IPS DF 19.7 (cell line): ENCODE data around the gene SLC22A17.

Source experiments
- DNase-seq: peaks from one replicate; pipeline ENCODE4 v3.0.0-alpha.2; 2013; ENCODE audit warnings: low read depth, low spot score

The SLC22A17 gene

DNA sequence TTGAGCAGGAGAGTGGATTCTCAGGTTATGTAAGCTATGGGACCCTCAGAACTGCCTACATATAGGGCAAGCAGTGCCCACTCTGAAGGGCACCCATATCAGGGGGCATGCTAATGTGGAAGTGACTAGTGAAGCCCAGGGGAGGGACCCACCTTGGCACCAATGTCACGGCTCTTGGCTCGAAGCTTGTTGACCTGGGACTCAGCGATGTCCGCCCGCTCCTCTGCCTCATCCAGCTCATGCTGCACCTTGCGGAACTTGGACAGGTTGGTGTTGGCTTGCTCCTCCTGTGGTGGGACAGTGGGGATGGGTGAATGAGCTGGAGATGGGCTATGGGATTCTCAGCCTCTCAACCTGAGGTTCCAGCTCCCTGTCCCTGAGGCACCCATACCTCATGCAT lies 29.6 kb upstream of the SLC22A17 start:
- DNase-seq: no peak

DNA sequence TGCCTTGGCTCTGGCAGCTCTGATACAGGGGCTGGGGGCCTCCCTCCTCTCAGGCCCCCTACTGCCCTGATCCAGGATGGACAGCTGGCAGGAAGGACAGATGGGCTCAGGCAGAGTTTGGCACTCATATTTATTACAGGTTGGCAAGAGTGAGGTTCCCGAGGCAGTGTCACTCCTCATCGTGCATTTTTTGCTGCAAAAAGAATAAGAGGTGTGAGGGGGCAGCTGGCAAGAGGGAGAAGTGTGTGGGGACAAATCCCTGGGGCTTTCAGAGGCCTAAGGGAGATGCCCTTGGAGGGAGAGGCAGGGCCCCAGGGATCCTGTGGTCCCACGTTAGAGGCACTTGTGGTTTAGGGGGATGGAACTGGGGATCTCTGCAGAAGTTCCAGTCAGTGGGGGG lies 29.2 kb upstream of the SLC22A17 start:
- no peak for DNase-seq

DNA sequence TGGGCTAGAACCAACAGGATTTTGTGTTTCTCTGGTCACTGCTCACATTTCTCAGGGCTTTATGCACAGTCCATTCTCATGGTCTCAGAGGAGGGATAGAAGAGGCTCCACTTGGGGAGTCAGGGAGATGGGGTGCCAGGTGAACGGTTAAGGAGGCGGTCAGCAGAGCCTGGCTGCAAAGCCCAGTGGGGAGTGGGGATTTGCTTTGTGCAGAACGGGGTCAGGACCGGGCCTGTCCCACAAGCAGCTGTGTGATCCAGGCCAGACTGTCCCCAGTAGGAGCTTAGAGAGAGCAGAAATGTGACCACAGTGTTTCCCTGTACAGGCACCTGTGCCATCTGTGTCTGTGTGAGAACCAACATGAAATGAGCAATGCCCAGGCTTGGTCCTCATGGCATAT lies 28.3 kb upstream of the SLC22A17 start:
- DNase-seq: no peak

DNA sequence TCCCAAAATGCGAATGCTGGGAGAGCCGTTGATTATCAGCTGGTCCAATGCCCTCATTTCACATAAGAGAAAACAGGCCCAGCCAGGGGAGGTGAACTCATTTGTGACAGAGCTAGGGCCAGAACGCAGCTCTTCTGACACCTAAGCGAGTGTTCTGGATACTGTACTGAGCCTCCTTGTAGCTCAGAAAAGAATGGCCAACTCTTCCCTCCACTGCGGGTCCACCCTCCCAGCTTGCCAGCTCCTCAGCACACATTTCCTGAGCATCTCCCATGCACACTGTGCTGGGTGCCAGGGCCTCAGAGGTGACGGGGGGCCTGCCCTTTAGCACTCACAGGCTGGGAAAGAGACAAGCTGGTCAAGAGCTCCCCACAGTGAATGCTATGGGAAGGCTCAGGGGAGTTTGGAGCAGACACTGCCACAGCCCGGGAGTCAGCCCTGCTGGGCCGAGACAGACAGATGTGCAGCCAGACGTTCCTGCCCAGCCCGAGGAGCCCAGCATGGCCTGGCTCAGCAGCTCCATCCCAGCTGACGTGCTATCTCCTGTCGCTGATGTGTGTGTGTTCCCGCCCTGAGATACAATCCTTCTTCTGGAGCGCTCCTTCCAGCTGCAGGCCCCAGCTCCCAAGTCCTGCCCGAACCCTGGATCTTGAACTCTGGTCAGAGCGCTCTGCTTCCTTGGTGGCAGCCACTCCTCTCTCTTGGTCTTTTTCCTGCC lies 27.7 kb upstream of the SLC22A17 start:
- DNase-seq: no peak

DNA sequence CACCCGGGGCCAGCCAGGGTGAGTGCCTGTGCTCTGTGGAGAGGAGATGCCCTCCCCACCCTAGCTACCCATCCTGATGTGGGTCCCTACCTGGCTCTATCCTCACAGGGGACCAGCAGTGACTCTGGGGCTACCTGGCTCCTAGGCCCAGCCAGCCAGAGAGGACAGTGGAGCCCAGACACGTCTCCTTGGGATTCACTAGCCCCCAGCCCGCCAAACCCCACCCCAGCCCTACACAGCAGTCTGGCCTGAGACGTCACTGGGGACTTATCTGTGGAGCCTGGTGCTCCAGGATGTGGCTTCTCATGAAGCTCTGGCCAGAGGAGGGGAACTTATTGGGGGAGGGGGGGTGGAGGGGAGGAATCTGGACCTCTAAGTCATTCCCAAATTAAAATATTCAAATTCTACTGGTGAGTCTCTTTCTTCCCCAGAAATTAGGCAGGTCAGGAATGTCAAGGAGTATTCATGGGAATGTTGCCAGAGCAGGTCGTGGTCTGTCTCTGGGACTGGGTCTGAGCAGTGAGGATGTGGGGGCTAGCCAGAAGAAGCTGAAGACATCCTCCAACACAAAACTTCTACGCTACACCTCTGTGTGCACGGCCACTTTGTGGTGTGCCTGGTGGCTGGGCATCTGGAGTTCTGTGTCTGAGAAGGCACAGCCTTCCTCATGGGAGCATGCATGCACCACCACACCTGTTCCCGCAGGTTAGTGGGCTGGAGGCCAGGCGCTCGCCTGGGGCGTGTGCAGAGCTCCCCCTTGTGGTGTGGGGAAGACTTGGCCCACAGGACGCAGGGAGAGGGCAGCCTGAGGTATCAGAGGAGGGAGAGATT lies 26.9 kb upstream of the SLC22A17 start:
- DNase-seq: no peak

DNA sequence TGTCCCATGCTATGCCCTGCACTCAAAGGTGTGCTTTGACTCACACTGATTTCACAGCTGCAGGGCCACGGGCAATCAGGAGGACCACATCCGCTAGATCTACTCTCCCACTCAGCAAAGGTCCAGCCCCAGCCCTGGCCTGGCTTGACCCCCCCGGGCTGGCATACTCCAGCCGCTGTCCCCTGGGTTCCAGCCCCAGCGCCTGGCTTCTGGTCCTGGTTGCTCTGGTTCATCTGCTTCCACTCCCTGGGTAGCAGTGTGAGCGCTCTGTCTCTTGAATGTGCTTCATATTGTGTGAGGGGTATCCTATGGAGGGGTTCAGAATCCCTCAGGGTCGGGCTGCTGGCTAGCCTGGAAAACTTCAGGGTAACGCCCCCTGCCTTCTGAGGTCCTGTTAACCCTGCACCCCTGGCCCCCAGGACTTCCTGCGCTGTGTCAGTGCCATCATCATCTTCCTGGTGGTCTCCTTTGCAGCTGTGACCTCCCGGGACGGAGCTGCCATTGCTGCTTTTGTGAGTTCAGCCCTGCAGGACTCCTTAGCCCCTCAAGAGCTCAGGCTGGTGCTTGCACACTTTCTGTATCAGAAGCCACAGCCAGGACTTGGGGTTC lies 26.0 kb upstream of the SLC22A17 start:
- no peak for DNase-seq

DNA sequence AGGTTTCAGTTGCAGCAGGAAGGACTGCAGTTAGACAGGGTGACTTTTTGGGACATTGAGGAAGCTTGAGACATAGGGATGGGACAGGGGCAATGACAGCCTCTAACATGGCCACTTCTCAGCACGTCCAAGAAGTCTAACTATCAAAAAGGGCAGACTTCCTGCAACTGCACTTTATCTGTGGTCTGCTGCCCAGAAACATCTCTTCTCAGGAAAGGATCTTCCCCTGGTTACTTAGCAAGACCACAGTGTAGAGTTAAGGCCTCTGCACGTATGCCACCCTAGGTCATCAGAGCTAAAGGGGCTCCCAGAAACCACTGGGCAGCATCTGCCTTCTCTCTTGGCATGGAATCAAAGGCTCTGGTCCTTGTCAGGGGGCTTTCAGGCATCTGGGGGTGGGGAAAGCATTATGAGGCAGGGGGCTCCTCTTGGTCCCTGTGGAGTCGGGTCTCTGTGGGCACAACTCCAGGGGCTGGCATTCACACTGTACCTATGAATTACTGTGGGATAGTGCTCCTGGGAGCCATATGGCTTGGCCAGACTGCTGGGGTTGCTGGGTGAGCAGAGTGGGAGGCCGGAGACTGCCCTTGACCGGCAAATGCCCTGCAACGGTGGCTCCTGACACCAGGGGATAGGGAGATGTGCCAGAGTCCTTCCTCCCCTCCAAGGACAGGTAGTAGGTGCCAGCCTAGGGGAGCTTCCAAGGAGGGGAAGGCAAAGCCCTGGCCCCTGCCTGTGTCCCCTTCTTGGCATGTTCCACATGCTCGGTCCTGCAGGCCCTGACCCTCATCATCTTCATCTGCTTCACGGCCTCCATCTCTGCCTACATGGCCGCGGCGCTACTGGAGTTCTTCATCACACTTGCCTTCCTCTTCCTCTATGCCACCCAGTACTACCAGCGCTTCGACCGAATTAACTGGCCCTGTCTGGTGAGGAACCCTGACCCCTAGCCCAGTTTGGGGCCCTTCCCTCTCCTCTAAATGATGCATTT lies 25.2 kb upstream of the SLC22A17 start:
- DNase-seq: no peak

DNA sequence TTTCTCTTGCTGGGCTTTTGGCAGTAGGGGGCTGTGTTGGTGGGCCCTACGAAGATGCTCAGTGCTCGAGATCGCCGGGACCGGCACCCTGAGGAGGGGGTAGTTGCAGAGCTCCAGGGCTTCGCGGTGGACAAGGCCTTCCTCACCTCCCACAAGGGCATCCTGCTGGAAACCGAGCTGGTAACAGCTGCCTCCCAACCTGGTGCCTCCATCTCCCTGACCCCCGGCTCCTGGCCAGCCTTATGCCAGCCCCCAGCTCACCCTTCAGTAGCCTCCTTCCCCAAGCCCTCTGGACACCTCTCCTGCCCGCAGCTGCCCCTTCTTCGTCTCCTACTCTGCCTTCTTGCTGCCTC lies 24.5 kb upstream of the SLC22A17 start:
- no peak for DNase-seq

DNA sequence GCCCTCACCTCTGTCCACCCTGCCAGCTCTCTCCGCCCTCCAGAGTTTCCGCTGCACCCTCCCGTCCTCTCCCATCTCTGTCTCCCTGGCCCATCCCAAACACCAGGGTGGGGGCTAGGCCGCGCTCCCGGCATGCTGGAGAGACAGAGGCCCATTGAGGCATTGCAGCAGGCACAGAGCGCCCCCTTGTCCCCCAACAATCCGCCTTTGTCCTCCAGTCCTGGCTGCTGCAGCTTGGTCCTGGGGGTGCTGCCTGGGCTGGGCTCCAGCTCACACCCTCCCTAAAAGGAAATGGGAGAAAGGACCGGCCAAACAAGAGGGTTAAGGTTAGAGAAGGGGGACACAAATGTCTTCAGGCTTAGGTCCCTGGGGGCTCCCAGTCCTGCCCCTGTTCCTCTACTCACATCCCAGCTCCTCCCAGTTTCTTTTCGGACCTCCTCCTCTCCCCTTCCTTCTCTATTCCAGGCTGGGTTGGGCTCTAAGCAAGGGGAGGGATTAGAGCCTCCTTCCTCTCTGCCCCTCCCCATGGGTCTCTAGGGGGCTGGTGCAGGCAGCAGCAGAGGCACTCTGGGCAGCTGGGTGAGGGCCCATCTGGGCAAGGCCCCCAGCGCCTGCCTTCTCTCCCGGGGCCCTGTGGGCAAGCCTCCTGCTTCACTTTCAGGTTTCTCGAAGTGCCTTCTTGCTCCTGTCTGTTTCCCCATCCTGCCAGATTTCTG lies 24.0 kb upstream of the SLC22A17 start, which contains the start of gene CMTM5:
Gene CMTM5 (plus strand): TSS at position 565 of the 716 bp plus-strand sequence. CDS start 206 bp downstream, outside the sequence.
- no peak for DNase-seq

DNA sequence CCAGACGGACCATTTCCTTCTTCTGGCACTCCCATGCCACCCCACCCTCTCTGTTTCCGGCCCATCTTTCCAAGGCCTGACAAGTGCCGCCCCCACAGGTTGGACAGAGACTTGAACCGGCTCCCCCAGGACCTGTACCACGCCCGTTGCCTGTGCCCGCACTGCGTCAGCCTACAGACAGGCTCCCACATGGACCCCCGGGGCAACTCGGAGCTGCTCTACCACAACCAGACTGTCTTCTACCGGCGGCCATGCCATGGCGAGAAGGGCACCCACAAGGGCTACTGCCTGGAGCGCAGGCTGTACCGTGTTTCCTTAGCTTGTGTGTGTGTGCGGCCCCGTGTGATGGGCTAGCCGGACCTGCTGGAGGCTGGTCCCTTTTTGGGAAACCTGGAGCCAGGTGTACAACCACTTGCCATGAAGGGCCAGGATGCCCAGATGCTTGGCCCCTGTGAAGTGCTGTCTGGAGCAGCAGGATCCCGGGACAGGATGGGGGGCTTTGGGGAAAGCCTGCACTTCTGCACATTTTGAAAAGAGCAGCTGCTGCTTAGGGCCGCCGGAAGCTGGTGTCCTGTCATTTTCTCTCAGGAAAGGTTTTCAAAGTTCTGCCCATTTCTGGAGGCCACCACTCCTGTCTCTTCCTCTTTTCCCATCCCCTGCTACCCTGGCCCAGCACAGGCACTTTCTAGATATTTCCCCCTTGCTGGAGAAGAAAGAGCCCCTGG lies 23.0 kb upstream of the SLC22A17 start:
- DNase-seq: no peak

DNA sequence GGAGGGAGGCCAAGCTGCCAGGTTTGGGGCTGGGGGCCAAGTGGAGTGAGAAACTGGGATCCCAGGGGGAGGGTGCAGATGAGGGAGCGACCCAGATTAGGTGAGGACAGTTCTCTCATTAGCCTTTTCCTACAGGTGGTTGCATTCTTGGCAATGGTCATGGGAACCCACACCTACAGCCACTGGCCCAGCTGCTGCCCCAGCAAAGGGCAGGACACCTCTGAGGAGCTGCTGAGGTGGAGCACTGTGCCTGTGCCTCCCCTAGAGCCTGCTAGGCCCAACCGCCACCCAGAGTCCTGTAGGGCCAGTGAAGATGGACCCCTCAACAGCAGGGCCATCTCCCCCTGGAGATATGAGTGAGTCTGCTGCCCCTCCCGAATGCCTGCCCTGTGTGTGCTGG lies 20.4 kb upstream of the SLC22A17 start:
- DNase-seq: no peak

DNA sequence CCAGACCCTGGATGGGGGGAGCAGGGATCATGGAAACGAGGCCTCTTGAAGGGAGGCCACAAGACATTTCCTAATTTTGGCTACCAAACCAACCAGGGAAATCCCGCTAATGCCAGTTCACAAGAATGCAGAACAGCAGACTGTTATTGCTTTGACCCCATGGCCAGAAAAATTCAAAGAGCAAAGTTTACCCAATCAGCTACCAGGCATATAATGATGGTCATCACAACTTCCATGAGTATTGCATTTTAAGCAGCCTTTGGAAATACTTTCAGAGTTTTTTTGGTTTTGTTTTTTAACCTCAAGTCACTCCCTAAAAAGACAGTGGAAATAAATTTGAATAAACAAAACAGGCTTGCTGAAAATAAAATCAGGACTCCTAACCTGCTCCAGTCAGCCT lies 19.8 kb upstream of the SLC22A17 start, which contains the start of gene IL25:
Gene IL25 (plus strand): TSS at position 301 of the 400 bp plus-strand sequence.
- DNase-seq: no peak

DNA sequence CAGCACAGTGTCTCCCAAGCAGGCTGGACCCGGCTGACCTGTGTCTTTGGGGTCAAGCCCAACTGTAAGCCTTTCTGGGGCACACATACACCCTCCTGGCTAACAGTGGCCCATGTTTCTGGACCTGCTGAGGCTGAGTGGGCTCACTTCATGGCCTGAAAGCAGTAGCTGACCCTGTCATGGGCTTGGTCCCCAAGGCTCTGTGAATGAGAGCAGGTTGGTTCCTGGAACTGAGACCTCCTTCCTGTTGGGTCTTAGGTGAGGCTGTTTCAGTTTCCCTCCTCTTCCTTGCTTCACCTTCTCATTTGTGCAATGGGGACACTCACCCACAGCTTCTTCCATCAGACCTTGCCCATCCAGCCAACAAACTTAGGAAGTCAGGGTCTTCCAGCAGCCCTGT lies 19.2 kb upstream of the SLC22A17 start:
- DNase-seq: no peak

DNA sequence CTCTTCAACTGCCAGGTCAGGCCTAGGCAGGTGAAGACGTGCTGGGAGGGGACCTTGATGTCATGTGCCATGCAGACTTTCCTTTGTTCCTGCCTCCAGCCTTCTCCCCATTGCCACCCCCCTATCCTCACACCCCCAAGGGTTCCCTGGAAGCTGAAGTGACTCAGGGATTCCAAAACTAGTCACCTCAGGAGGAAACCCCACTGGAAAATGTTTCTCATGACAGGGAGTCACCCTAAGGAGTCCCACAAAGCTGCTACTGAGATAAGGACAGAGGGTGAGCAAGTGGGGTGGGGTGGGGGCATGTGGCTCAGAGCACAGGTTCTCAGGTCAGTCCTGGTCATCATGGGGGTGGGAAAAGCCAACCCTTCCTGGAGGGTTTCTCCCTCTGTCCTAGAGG lies 17.5 kb upstream of the SLC22A17 start:
- no peak for DNase-seq

DNA sequence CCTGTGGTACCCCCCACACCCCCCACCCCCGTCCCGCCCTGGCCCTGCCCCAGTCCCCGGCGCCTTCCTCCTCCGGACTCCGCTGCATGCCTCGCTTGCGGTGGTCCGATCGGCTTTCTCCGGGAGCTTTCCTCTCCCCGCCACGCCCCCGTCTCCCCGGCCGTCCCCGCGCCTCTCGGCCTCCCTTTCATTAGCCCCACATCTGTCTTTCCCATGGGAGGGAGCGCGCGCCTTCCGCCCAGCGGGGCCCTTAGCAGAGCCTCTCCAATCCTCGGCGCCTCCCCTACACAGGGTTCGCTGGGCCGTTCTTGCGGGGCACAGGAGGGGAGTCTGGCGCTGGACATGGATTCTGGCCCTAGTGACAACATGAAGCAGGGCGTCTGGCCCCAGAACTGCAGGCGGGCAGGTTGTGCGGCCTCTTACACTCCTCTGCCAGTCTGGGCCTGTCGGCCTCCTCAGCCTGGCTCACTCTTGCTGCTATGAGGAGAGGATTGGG lies 13.8 kb upstream of the SLC22A17 start:
- DNase-seq: peak; percentile 56

DNA sequence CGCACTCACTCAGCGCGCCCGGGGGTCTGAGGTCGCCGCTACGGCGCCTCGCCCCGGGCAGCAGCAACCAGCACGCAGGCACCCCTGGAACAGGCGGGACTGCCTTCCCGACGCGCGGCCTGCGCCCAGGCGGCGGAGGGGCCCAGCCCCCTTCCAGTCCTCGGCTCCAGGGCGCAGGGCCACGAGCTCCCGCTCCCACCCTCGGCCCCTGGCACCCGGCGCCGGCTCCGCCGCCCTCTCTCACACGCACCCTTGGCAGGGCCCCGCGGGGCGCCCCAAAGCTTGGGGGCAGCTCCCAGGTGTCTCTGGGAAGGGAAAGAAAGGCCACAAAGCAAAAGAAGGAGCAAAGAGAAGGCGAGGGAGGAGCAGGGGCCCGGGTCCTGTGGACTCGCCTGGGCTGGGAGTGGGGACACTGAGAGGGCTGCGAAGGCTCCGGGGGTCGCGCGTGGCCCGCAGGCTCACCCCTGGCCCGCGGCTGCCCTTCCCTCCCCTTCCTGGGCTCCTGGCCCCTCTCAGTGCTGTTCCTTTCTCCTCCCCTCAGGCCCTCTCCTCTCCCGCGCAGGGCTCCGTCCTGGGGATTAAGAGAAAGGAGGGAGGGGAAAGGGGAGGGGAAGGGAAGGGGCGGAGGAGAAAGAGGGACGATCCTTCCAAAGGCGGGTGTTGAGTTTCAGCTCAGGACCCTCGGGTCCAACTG lies 13.2 kb upstream of the SLC22A17 start:
- peak; percentile 57 for DNase-seq

DNA sequence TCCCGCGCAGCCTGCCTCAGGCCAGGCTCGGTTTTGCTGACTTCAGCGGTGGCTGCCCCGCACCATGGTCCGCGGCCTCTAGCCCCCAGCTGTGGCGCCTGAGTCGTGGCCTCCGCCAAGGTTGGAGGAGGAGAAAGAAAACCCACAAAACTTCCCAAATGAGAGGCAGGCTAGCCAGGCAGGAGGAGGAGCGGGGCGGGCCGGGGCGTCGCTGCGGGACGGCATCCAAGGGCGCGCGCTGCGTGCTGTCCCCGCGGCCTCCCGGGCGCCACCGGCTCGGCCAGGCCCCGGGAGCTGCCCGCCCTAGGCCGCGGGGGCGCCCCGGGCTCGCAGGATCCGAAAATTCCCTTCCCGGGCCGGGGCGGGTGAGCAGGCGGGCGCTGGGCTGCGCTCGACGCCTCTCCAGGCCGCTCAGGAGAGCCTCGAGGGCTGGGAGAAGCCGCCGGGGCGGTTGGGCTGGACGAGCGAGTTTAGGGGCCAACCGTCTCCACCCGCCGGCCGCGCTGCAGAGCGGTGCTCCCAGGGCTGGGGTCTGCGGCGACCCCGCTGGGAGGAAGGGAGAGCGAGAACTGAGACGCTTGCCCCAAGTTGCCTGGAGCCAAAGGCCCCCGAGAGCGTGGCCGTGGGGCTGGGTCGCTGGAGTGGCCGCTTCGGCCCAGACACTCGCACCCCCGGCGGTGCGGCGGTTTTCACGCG lies 12.5 kb upstream of the SLC22A17 start, which contains the start of gene EFS:
Gene EFS (minus strand): TSS at position 137 of the 696 bp plus-strand sequence. CDS start 147 bp downstream, outside the sequence.
- DNase-seq: no peak
